ENCODE results near the gene RBMY1J. TPM values are rescaled to one million over a fixed set of nuclear protein-coding genes. Genes with fewer than 3 reads are reported as not detected.

Gene RBMY1J
- total and polyA plus RNA-seq, 10 donors = not detected

Other genes with a start within 250 kb of the RBMY1J start
- not detected for gene RBMY1F, start 220.5 kb upstream of the RBMY1J start, total RNA-seq
- gene RBMY1F, start 220.5 kb upstream of the RBMY1J start, polyA plus RNA-seq = not detected

Data from spleen (tissue), 10 donors.